HG02981 (cell line): ENCODE results near the gene HEPHL1.

Experiments
- ATAC-seq: cut with Tn5 transposase; IDR thresholded peaks from one replicate; pipeline ENCODE4 v1.9.1; 2021; ENCODE audit warnings: mild to moderate bottlenecking, moderate library complexity; ENCODE audit not compliant: unreplicated experiment

HEPHL1 gene

GRCh38 chr11:94129512-94130297 lies 108.6 kb downstream of the HEPHL1 start:
- ATAC-seq = no peak

DNA sequence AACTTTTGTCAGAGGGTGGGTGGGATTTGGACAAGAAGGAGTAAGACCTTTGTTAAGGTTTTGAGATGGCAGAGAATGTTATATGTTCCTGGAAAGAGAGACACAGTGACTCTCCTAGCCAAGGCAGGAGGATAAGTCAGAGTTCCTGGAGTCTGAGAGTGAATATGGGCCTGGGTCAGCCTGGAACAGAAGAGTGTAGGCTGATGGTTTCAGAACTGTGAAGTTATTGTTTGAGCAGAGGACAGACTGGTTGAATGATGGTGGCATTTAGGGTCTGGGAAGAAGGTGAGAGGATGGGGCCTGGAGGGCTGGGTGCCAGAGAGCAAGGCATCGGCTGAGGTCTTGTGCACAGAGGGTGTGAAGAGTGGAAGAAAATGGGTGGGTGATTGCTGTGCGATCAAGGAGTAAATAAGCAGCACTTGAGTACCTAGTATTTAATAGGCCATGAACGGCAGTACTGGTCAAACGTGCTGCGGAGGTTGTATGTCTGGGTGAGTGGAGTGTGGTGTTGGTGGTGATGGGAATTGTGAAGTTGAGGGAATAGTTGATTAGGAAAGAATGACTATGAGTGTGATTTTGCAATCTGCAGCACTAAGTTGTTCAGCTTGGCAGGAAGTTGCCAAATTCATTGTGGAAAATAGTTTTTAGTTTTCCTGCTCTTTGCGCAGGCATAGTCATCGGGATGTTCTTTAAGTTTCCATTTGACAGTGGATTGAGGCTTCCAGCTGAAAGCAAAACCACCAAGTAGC lies 109.3 kb downstream of the HEPHL1 start:
- ATAC-seq = no peak

DNA sequence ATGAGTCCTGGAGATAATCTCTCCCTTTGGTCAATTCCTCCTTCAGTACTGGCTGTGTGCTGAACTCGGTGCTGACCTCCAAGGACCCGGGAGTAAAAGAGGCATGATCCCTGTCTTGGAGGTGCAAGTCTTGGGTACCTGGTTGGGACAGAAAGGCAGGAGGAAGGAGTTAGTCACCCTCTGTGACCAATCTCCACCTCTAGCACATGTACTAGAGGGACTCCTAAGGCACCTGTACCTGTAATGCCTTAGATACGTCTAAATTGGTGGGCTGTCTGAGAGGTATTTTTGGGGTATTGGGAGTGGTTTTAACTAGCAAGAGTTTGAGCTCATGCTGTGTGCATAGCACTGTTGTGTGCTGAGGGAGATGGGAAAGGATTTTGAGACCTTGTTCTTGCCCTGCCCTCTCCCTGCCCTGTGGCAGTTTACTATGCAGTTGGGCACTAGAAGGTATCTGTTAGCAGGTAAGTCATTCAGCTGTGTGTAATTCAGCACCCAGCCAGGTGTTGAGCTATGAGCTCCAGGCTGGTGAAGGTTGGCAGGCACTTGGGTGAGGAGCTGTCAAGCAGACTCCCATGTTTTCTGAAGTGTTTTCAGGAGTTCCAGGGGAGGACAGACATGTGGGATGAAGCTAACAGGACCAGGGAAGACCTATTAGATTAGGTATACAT lies 110.0 kb downstream of the HEPHL1 start:
- ATAC-seq = no peak

- no peak for ATAC-seq
Measured at GRCh38 chr11:94131718-94132115, 110.6 kb downstream of the HEPHL1 start.

- no peak for ATAC-seq
Measured at GRCh38 chr11:94132152-94132558, 111.0 kb downstream of the HEPHL1 start.

DNA sequence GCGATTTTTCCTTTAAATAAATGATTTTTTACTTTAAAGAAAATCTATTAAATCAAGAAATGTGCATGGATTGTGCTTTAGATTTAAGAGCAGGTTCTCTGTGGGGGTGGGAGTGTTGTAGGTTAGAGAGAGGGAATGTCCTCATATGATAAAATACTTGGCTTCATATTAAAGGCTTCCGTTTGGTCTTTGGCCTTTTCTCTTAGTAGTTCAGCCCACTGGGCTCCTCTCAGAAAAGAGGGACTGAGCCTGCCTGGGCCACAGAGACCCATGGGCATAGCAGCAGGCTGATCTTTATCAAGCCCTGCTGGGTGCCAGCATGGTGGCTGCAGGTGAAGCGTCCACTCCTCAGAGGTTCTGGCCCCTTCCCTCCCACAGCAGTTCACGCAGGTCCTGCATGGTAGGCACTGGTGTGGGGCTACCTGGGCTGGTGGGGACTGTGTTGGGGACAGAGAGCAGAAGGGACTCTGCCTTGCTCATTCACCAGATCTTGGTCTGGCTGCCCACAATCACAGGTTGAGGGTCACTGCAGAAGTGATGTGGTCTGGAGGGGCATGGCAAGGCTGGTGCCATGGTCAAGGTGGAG lies 111.8 kb downstream of the HEPHL1 start:
- ATAC-seq = no peak

DNA sequence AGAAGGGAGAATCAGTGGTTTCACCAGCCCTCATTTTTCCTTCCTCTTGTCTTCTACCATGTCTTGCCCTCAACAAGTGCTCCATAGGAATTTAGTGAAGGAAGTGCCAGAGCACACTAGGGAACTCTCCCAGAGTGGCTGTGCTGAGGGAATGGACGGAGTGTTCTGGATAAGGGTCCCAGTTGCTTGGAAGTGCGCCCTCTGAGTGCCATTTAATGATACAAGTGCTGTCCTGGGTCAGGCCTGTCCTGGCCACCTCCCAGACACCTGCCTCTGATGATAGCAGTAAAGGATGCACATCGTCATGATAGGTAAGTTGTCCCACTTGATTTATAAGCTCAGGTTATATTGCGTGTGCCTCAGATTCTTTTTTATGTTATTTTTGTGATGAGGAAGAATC lies 112.6 kb downstream of the HEPHL1 start:
- no peak for ATAC-seq

DNA sequence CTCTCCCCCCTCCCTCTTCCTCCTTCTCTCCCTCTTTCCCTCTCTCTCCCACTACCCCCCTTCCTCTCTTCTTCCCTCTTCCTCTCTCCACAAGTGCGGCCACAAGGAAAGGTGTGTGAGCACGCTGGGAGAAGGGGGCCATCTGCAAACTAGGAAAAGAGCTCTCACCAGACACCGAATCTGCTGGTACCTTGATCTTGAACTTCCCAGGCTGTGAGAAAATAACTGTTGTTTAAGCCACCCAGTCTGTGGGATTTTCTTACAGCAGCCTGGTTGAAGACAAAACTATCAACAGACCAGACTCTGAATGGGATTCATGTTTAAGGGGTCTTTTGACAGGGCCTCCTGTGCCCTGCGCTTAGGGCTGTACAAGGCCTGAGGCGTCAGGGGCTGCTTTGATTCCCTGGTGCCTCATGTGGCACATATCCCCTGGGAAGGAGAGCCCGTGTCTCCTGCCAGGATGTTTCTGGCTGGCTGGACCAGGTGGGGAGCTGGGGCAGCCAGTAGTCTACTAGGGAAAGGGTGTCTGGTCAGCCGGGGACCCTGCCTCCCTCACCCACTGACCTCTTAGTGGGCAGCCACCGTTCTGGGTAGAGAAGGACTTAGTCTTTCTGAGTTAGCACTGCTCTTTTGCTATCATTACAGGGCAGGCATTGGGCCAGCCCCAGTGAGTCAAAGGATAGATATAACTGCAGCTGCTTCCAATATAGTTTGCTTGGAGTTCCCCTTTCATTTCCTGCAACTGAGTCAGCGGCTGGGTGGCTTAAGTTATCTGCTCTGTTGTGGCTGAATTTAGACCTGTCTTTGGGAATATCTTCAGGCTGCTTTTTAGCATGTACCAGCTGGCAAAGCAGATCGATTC lies 113.7 kb downstream of the HEPHL1 start:
- ATAC-seq = peak; percentile 39

DNA sequence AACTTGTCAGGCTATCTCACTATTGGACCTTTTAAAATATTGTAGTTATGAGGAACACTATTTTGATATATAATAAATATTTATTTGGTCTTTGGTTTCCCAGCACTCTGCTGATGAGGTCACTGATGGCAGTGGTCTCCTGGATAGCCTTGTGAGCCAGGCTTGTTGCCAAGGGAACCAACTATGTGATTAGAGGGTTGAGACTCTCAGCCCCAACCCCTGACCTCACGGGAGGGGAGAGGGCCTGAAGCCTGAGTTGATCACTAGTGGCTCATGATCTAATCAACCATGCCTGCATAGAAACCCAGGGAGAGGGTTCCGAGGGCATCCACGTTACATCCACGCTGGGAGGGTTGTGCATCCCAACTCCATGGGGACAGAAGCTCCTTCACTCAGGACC lies 118.3 kb downstream of the HEPHL1 start:
- ATAC-seq = no peak

DNA sequence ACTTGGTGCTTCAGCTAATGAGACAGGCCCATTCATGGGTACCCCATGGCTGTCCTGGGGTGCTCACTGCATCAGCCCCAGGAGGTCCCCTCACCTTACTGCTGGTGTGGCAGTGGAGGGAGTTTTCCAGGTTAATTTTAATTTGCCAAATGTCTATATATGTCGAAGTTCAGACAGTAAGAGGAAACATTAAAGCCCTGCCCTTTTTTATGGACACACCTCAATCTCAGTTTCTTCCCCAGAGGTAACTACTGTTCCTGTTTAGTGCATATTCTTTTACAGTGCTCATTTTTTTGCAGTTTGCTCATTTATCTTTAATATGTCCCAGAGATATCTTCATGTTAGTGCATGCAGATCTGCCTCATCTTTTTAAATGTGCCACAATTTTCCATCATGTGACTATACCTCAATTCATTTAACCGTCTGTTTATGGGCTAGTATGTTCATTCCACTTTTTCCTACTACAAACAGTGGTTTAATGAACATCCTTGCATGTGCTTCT lies 119.1 kb downstream of the HEPHL1 start:
- no peak for ATAC-seq

- no peak for ATAC-seq
Measured at GRCh38 chr11:94141511-94142307, 120.6 kb downstream of the HEPHL1 start.

GRCh38 chr11:94142308-94143281 lies 121.4 kb downstream of the HEPHL1 start:
- ATAC-seq = no peak

GRCh38 chr11:94144216-94144615 lies 123.1 kb downstream of the HEPHL1 start:
- no peak for ATAC-seq

- ATAC-seq = no peak
Measured at GRCh38 chr11:94144664-94145063, 123.5 kb downstream of the HEPHL1 start.

- no peak for ATAC-seq
Measured at GRCh38 chr11:94145431-94145830, 124.3 kb downstream of the HEPHL1 start.

- ATAC-seq = no peak
Measured at GRCh38 chr11:94145916-94146315, 124.8 kb downstream of the HEPHL1 start.

DNA sequence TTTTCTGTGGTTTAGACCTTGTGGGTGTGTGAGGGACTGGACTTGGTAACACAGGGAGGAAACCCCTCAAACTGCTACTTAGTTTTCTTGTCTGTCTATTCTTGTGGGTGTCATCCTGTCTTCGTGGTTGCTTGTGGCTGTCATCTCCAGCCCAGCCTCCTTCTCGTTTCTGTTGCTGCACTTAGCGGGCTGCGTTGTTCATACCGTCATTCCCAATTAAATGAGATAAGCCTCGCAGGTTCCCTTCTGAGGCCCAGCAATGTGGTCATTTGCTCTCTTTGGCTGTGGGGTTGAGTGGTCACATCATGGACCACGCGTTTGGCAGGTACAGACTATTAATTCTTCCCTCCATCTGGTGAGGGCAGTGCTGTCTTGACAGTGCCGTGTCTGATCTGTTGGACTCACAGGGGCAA lies 126.3 kb downstream of the HEPHL1 start:
- no peak for ATAC-seq

GRCh38 chr11:94148189-94148588 lies 127.0 kb downstream of the HEPHL1 start:
- no peak for ATAC-seq
